Panc1 (cell line): ENCODE measurements around the gene CNKSR2. TPM values are rescaled to one million over a fixed set of nuclear protein-coding genes. Genes with fewer than 3 reads are reported as not detected.

Experiments used
- ATAC-seq: fragments of 200-7000 bp; cut with Tn5 transposase; 2 replicates; pipeline ENCODE4 v1.9.1; 2020; ENCODE audit warnings: mild to moderate bottlenecking, moderate library complexity
- BruUV-seq: library from RNA; stranded (reverse); fragments of 400-500 nt; replicated peaks from 2 replicates; lab custom pipeline; 2021; lab: Mats Ljungman, UMichigan
- CTCF ChIA-PET: fragments of 300-600 bp; sonication (Branson Sonifier 250); formaldehyde crosslinking; loops from one replicate; lab custom pipeline; 2022; ENCODE audit warnings: antibody characterized with exemption; lab: Charles Lee
- POLR2A ChIA-PET: fragments of 300-600 bp; sonication (Branson Sonifier 250); formaldehyde crosslinking; loops from one replicate; lab custom pipeline; 2022; ENCODE audit warnings: antibody characterized with exemption; lab: Charles Lee
- DNase-seq: peaks from one replicate; pipeline ENCODE4 v3.0.0-alpha.2; 2010; ENCODE audit warnings: low read depth, low spot score
- H3K27ac ChIP-seq: 2 replicates; pipeline ENCODE4 v1.5.1; 2011; ENCODE audit warnings: mild to moderate bottlenecking, low read length, inconsistent platforms
- H3K27me3 ChIP-seq: fragments of 200-500 bp; sonication (Bioruptor generic); 2 replicates; pipeline ENCODE4 v1.6.0; 2014; ENCODE audit warnings: low read length, inconsistent platforms; ENCODE audit not compliant: control insufficient read depth, insufficient read depth
- H3K36me3 ChIP-seq: fragments of 200-500 bp; sonication (Bioruptor generic); 2 replicates; pipeline ENCODE4 v1.5.1; 2014; ENCODE audit warnings: inconsistent platforms, mild to moderate bottlenecking, low read length, moderate library complexity; ENCODE audit not compliant: control insufficient read depth, insufficient read depth
- H3K4me1 ChIP-seq: 2 replicates; pipeline ENCODE4 v1.5.1; 2011; ENCODE audit warnings: inconsistent platforms, mild to moderate bottlenecking, low read length, moderate library complexity; ENCODE audit not compliant: control insufficient read depth, insufficient read depth
- H3K4me3 ChIP-seq, 2 experiments: 2 replicates each; pipeline ENCODE4 v1.5.1; 2011 to 2012; ENCODE audit warnings: low read depth in 2 of 2, low read length in 2 of 2, mild to moderate bottlenecking in 2 of 2, inconsistent platforms in 1 of 2, moderate library complexity in 1 of 2
- H3K9me3 ChIP-seq: fragments of 200-500 bp; sonication (Bioruptor generic); 2 replicates; pipeline ENCODE4 v1.5.1; 2014; ENCODE audit warnings: low read depth, mild to moderate bottlenecking, inconsistent platforms, low read length, moderate library complexity; ENCODE audit not compliant: control insufficient read depth, insufficient read depth
- CTCF ChIP-seq: fragments of 450-650 bp; IDR thresholded peaks from 2 replicates; pipeline ENCODE4 v1.5.1; 2017; ENCODE audit warnings: mild to moderate bottlenecking
- POLR2AphosphoS5 ChIP-seq: IDR thresholded peaks from 2 replicates; pipeline ENCODE4 v1.6.1; 2012; ENCODE audit warnings: mild to moderate bottlenecking, low read depth, low read length, moderate library complexity
- REST ChIP-seq, 2 experiments: IDR thresholded peaks; 2 replicates each; pipeline ENCODE4 v1.6.1; 2011 to 2012; ENCODE audit warnings: low read depth in 2 of 2, control low read depth in 1 of 2, low read length in 1 of 2, mild to moderate bottlenecking in 1 of 2, moderate library complexity in 1 of 2; ENCODE audit not compliant: insufficient read depth in 1 of 2
- SIN3A ChIP-seq: IDR thresholded peaks from 2 replicates; pipeline ENCODE4 v1.6.1; 2012; ENCODE audit warnings: low read depth, mild to moderate bottlenecking, low read length, moderate library complexity, borderline replicate concordance; ENCODE audit not compliant: insufficient read depth
- TCF7L2 ChIP-seq: IDR thresholded peaks from 2 replicates; pipeline ENCODE4 v1.6.1; 2011; ENCODE audit warnings: mild to moderate bottlenecking, low read depth, low read length, inconsistent platforms
- in situ Hi-C: cut with HindIII; loops from 2 replicates; pipeline ENCODE4 v1.10.0; 2016; ENCODE audit warnings: low sequenced_read_pairs, low pct_unique_long_range_greater_than_20kb
- intact Hi-C: fragments of 100-400 bp; cut with micrococcal nuclease; formaldehyde crosslinking; loops from one replicate; pipeline ENCODE4 v1.10.0; 2022; ENCODE audit not compliant: unreplicated experiment
- total RNA-seq: library from RNA; stranded (reverse); gene quantifications from one replicate; pipeline ENCODE4 v1.2.1, GENCODE V29; 2021; ENCODE audit not compliant: unreplicated experiment

The CNKSR2 gene
- total RNA-seq, 1 experiment from 2014 or later: not detected

- Histone ChIP-seq H3K27ac (no peak overlapping the region), H3K9me3 (no peaks in the 10 kb centered on the region), H3K4me3 (no peak overlapping the region), H3K4me1 (no peaks in the 10 kb centered on the region), H3K36me3 (no peaks in the 10 kb centered on the region), H3K27me3 (no peaks in the 10 kb centered on the region)
- DNase-seq: no peak
- intact Hi-C loops: no loop called here
- CTCF ChIA-PET: no interaction called here
- TF ChIP-seq SIN3A: no peak
- TF ChIP-seq REST (IDR thresholded peaks at IDR 0.05; ENCODE audit: insufficient read depth in 1 of 2, low read depth in 2 of 2, low read length in 1 of 2): no peak
- BruUV-seq: no TSS peak
- ATAC-seq: no peak
- in situ Hi-C loops: no loop called here
- POLR2A ChIA-PET: no interaction called here
Measured at GRCh38 chrX:21662761-21663160, 288.5 kb downstream of the CNKSR2 start.

- no peaks in the 10 kb centered on the region for H3K4me1 ChIP-seq
- no peak for ATAC-seq
- H3K4me3 ChIP-seq: no peak overlapping the region
- CTCF ChIA-PET: no interaction called here
- TF ChIP-seq SIN3A (no peak), POLR2AphosphoS5 (no peak)
- no peak for DNase-seq
- POLR2A ChIA-PET: no interaction called here
- intact Hi-C loops (no loop called here), in situ Hi-C loops (no loop called here)
- no peaks in the 10 kb centered on the region for H3K27me3 ChIP-seq
- no peaks in the 10 kb centered on the region for H3K36me3 ChIP-seq
- no TSS peak for BruUV-seq
- no peaks in the 10 kb centered on the region for H3K9me3 ChIP-seq
- no peak overlapping the region for H3K27ac ChIP-seq
Measured at GRCh38 chrX:21666252-21666651, 292.0 kb downstream of the CNKSR2 start.

- no peaks in the 10 kb centered on the region for H3K9me3 ChIP-seq
- DNase-seq: no peak
- no peak overlapping the region for H3K27ac ChIP-seq
- no peaks in the 10 kb centered on the region for H3K27me3 ChIP-seq
- H3K4me3 ChIP-seq: no peak overlapping the region
- in situ Hi-C loops (no loop called here), intact Hi-C loops (no loop called here)
- H3K4me1 ChIP-seq: no peaks in the 10 kb centered on the region
- TF ChIP-seq REST (IDR thresholded peaks at IDR 0.05; ENCODE audit: insufficient read depth in 1 of 2, low read depth in 2 of 2, low read length in 1 of 2) (no peak), SIN3A (no peak), CTCF (no peak), TCF7L2 (no peak), POLR2AphosphoS5 (no peak)
- H3K36me3 ChIP-seq: no peaks in the 10 kb centered on the region
- POLR2A ChIA-PET: no interaction called here
- no peak for ATAC-seq
- no TSS peak for BruUV-seq
- CTCF ChIA-PET: no interaction called here
Measured at GRCh38 chrX:21666679-21667078, 292.5 kb downstream of the CNKSR2 start.
